ENCODE results near the gene MITF. TPM values are rescaled to one million over a fixed set of nuclear protein-coding genes. Genes with fewer than 3 reads are reported as not detected.

Gene MITF
- total RNA-seq, 1 donor from 2014 or later: 6.0 TPM

- no peak overlapping the region for H3K27ac Mint-ChIP-seq (ENCODE audit: unreplicated experiment)
- Histone ChIP-seq H2AFZ (ENCODE audit: low read depth, low read length) (no peak overlapping the region), H3K27me3 (ENCODE audit: insufficient read depth, low read length) (no peaks in the 10 kb centered on the region), H4K20me1 (ENCODE audit: insufficient read depth, low read length) (no peaks in the 10 kb centered on the region), H3K4me1 (ENCODE audit: insufficient read depth, low read length) (no peaks in the 10 kb centered on the region), H3K79me2 (ENCODE audit: insufficient read depth, low read length) (no peaks in the 10 kb centered on the region), H3K9ac (ENCODE audit: low read length) (no peak overlapping the region), H3K4me2 (ENCODE audit: low read length) (no peak overlapping the region), H3K36me3 (ENCODE audit: insufficient read depth, low read length) (no peaks in the 10 kb centered on the region), H3K4me3 (ENCODE audit: insufficient read depth, low read depth, low read length) (no peak overlapping the region), H3K9me3 (ENCODE audit: insufficient read depth, low read depth, low read length) (no peaks in the 10 kb centered on the region), H3K27ac (ENCODE audit: low read depth, low read length) (no peak overlapping the region)
- TF ChIP-seq, protein P1, sequence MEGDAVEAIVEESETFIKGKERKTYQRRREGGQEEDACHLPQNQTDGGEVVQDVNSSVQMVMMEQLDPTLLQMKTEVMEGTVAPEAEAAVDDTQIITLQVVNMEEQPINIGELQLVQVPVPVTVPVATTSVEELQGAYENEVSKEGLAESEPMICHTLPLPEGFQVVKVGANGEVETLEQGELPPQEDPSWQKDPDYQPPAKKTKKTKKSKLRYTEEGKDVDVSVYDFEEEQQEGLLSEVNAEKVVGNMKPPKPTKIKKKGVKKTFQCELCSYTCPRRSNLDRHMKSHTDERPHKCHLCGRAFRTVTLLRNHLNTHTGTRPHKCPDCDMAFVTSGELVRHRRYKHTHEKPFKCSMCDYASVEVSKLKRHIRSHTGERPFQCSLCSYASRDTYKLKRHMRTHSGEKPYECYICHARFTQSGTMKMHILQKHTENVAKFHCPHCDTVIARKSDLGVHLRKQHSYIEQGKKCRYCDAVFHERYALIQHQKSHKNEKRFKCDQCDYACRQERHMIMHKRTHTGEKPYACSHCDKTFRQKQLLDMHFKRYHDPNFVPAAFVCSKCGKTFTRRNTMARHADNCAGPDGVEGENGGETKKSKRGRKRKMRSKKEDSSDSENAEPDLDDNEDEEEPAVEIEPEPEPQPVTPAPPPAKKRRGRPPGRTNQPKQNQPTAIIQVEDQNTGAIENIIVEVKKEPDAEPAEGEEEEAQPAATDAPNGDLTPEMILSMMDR (IDR thresholded peaks at IDR 0.05; ENCODE audit: insufficient read depth, low read depth, low read length): no peak
- no peak for TF ChIP-seq EZH2 (IDR thresholded peaks at IDR 0.05; ENCODE audit: insufficient read depth, low read length)
- DNase-seq (ENCODE audit: low read depth): no peak
- H3K9me3 Mint-ChIP-seq (ENCODE audit: unreplicated experiment): peaks cover 13% of the 10 kb centered on the region
- no peak overlapping the region for H3K4me3 Mint-ChIP-seq (ENCODE audit: unreplicated experiment)
- H3K4me1 Mint-ChIP-seq (ENCODE audit: low read depth, unreplicated experiment): peaks cover 11% of the 10 kb centered on the region
- no peaks in the 10 kb centered on the region for H3K27me3 Mint-ChIP-seq (ENCODE audit: low read depth, unreplicated experiment)
- peaks cover 4% of the 10 kb centered on the region for H3K36me3 Mint-ChIP-seq (ENCODE audit: low read depth, unreplicated experiment)
- no peak for FAIRE-seq
Measured at GRCh38 chr3:69750549-69750948, 11.3 kb downstream of the MITF start.

DNA sequence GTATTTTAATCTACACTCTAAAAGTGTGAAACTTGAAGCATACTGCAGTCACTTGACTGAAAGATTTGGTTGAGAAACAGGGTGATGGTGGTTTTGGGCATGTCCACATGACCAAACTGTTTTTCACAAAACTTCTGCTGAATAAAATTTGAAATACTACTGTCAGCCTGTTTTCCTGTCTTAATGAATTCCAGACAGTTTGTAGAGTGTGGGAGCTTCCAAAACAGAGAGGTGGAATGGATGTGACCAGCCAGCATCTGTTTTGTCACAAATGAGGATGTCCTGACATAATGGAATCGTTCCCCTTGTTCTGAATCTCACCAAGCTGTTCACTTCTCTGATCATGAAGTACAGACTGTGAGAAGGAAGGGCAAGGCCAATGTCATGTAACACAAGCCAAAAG, 11.8 kb downstream of the MITF start:
- H3K36me3 Mint-ChIP-seq (ENCODE audit: low read depth, unreplicated experiment): peaks cover 4% of the 10 kb centered on the region
- no peaks in the 10 kb centered on the region for H3K27me3 Mint-ChIP-seq (ENCODE audit: low read depth, unreplicated experiment)
- Histone ChIP-seq H3K9ac (ENCODE audit: low read length) (no peak overlapping the region), H3K4me3 (ENCODE audit: insufficient read depth, low read depth, low read length) (no peak overlapping the region), H2AFZ (ENCODE audit: low read depth, low read length) (no peak overlapping the region), H3K36me3 (ENCODE audit: insufficient read depth, low read length) (no peaks in the 10 kb centered on the region), H3K79me2 (ENCODE audit: insufficient read depth, low read length) (no peaks in the 10 kb centered on the region), H3K27ac (ENCODE audit: low read depth, low read length) (no peak overlapping the region), H3K4me1 (ENCODE audit: insufficient read depth, low read length) (no peaks in the 10 kb centered on the region), H3K4me2 (ENCODE audit: low read length) (no peak overlapping the region), H4K20me1 (ENCODE audit: insufficient read depth, low read length) (no peaks in the 10 kb centered on the region), H3K27me3 (ENCODE audit: insufficient read depth, low read length) (no peaks in the 10 kb centered on the region), H3K9me3 (ENCODE audit: insufficient read depth, low read depth, low read length) (no peaks in the 10 kb centered on the region)
- H3K4me3 Mint-ChIP-seq (ENCODE audit: unreplicated experiment): no peak overlapping the region
- H3K9me3 Mint-ChIP-seq (ENCODE audit: unreplicated experiment): peaks cover 13% of the 10 kb centered on the region
- no peak overlapping the region for H3K27ac Mint-ChIP-seq (ENCODE audit: unreplicated experiment)
- no peak for TF ChIP-seq EZH2 (IDR thresholded peaks at IDR 0.05; ENCODE audit: insufficient read depth, low read length)
- TF ChIP-seq, protein P1 (IDR thresholded peaks at IDR 0.05; ENCODE audit: insufficient read depth, low read depth, low read length): no peak
- H3K4me1 Mint-ChIP-seq (ENCODE audit: low read depth, unreplicated experiment): peaks cover 10% of the 10 kb centered on the region
- FAIRE-seq: no peak
- no peak for DNase-seq (ENCODE audit: low read depth)

- Histone ChIP-seq H3K27me3 (ENCODE audit: insufficient read depth, low read length) (no peaks in the 10 kb centered on the region), H2AFZ (ENCODE audit: low read depth, low read length) (no peak overlapping the region), H3K27ac (ENCODE audit: low read depth, low read length) (no peak overlapping the region), H3K9me3 (ENCODE audit: insufficient read depth, low read depth, low read length) (no peaks in the 10 kb centered on the region), H3K9ac (ENCODE audit: low read length) (no peak overlapping the region), H4K20me1 (ENCODE audit: insufficient read depth, low read length) (no peaks in the 10 kb centered on the region), H3K4me2 (ENCODE audit: low read length) (no peak overlapping the region), H3K4me1 (ENCODE audit: insufficient read depth, low read length) (no peaks in the 10 kb centered on the region), H3K79me2 (ENCODE audit: insufficient read depth, low read length) (no peaks in the 10 kb centered on the region), H3K4me3 (ENCODE audit: insufficient read depth, low read depth, low read length) (no peak overlapping the region), H3K36me3 (ENCODE audit: insufficient read depth, low read length) (no peaks in the 10 kb centered on the region)
- Mint-ChIP-seq H3K4me3 (ENCODE audit: unreplicated experiment) (no peak overlapping the region), H3K27me3 (ENCODE audit: low read depth, unreplicated experiment) (no peaks in the 10 kb centered on the region), H3K4me1 (ENCODE audit: low read depth, unreplicated experiment) (peaks cover 8% of the 10 kb centered on the region), H3K27ac (ENCODE audit: unreplicated experiment) (no peak overlapping the region), H3K36me3 (ENCODE audit: low read depth, unreplicated experiment) (peaks cover 4% of the 10 kb centered on the region), H3K9me3 (ENCODE audit: unreplicated experiment) (peaks cover 13% of the 10 kb centered on the region)
- no peak for TF ChIP-seq EZH2 (IDR thresholded peaks at IDR 0.05; ENCODE audit: insufficient read depth, low read length)
- peak; percentile 29 for FAIRE-seq
- DNase-seq (ENCODE audit: low read depth): no peak
Measured at GRCh38 chr3:69752241-69752640, 13.0 kb downstream of the MITF start.
